HCT116 (cell line): Measurements from ENCODE around the gene NDUFA7. TPM values are rescaled to one million over a fixed set of nuclear protein-coding genes. Genes with fewer than 3 reads are reported as not detected.

Experiments used
- ATAC-seq: fragments of 200-7000 bp; cut with Tn5 transposase; 2 replicates; pipeline ENCODE4 v1.9.1; 2020; ENCODE audit warnings: mild to moderate bottlenecking, moderate library complexity
- BruUV-seq: library from RNA; stranded (reverse); fragments of 400-500 nt; replicated peaks from 2 replicates; lab custom pipeline; 2021; lab: Mats Ljungman, UMichigan
- CTCF ChIA-PET: fragments of 300-600 bp; sonication (Branson Sonifier 250); formaldehyde crosslinking; loops from one replicate; lab custom pipeline; 2021; ENCODE audit warnings: antibody characterized with exemption; lab: Charles Lee
- POLR2A ChIA-PET: fragments of 300-600, 350-600 bp; sonication (Branson Sonifier 250); formaldehyde crosslinking; loops from one replicate; lab custom pipeline; 2021; ENCODE audit warnings: antibody characterized with exemption; lab: Charles Lee
- RAD21 ChIA-PET, 2 experiments: fragments of 300-600 bp; sonication (Branson Sonifier 250); formaldehyde crosslinking; loops; one replicate each; lab custom pipeline; 2023; ENCODE audit warnings: low total read pairs in 2 of 2; ENCODE audit not compliant: uncharacterized antibody in 2 of 2, unreplicated experiment in 2 of 2, low non-redundant PET in 1 of 2; lab: Charles Lee
- DNase-seq: peaks from one replicate; pipeline ENCODE4 v3.0.0-alpha.2; 2010; ENCODE audit warnings: low read depth, low spot score
- H2AFZ ChIP-seq: fragments of 200-600 bp; shearing (Covaris generic), sonication (generic); 2 replicates; pipeline ENCODE4 v1.6.1; 2017; ENCODE audit warnings: low read depth, mixed run types, mixed read lengths, antibody characterized with exemption, low read length; ENCODE audit not compliant: poor library complexity, severe bottlenecking
- H3K27ac ChIP-seq: 2 replicates; pipeline ENCODE4 v1.5.1; 2012; ENCODE audit warnings: low read depth, low read length
- H3K27me3 ChIP-seq: fragments of 200-600 bp; sonication (generic); 2 replicates; pipeline ENCODE4 v1.6.1; 2016; ENCODE audit warnings: mixed run types, low read length, mixed read lengths; ENCODE audit not compliant: insufficient read depth
- H3K36me3 ChIP-seq, 2 experiments: fragments of 200-500 bp in 1 of 2; fragments of 200-600 bp in 1 of 2; sonication (Bioruptor generic) in 1 of 2; sonication (generic) in 1 of 2; 2 replicates each; pipeline versions ENCODE4 v1.5.1 to v1.6.1; 2014 to 2016; ENCODE audit warnings: low read length in 2 of 2, inconsistent platforms in 1 of 2, mixed read lengths in 1 of 2, mixed run types in 1 of 2; ENCODE audit not compliant: insufficient read depth in 2 of 2, control insufficient read depth in 1 of 2
- H3K4me1 ChIP-seq, 2 experiments: fragments of 200-600 bp in 1 of 2; sonication (generic) in 1 of 2; 2 replicates each; pipeline versions ENCODE4 v1.5.1 to v1.6.1; 2012 to 2017; ENCODE audit warnings: low read length in 2 of 2, inconsistent platforms in 1 of 2, mild to moderate bottlenecking in 1 of 2, mixed read lengths in 1 of 2, mixed run types in 1 of 2, moderate library complexity in 1 of 2; ENCODE audit not compliant: insufficient read depth in 2 of 2, control insufficient read depth in 1 of 2
- H3K4me2 ChIP-seq: fragments of 200-600 bp; sonication (generic); 2 replicates; pipeline ENCODE4 v1.6.1; 2017; ENCODE audit warnings: mixed run types, low read length, mixed read lengths
- H3K4me3 ChIP-seq, 2 experiments: fragments of 200-600 bp in 1 of 2; sonication (generic) in 1 of 2; replicated peaks in 1 of 2; 2 replicates each; pipeline ENCODE4 v1.5.1; 2011 to 2016; ENCODE audit warnings: low read length in 2 of 2, control low read depth in 1 of 2, low read depth in 1 of 2, mild to moderate bottlenecking in 1 of 2, mixed read lengths in 1 of 2, mixed run types in 1 of 2
- H3K79me2 ChIP-seq: fragments of 200-600 bp; sonication (generic); 2 replicates; pipeline ENCODE4 v1.6.1; 2017; ENCODE audit warnings: mild to moderate bottlenecking, mixed run types, low read length, moderate library complexity, mixed read lengths; ENCODE audit not compliant: insufficient read depth
- H3K9ac ChIP-seq: fragments of 200-600 bp; sonication (generic); 2 replicates; pipeline ENCODE4 v1.6.1; 2016; ENCODE audit warnings: low read length, mixed read lengths
- H3K9me2 ChIP-seq: fragments of 200-600 bp; sonication (generic), shearing (Covaris generic); 2 replicates; pipeline ENCODE4 v1.6.1; 2017; ENCODE audit warnings: mixed run types, mild to moderate bottlenecking, moderate library complexity; ENCODE audit not compliant: insufficient read depth
- H3K9me3 ChIP-seq, 2 experiments: fragments of 200-500 bp in 1 of 2; fragments of 200-600 bp in 1 of 2; sonication (Bioruptor generic) in 1 of 2; sonication (generic) in 1 of 2; 2 replicates each; pipeline ENCODE4 v1.6.1; 2014 to 2017; ENCODE audit warnings: low read length in 2 of 2, mixed read lengths in 2 of 2, inconsistent platforms in 1 of 2, low read depth in 1 of 2, mild to moderate bottlenecking in 1 of 2, mixed run types in 1 of 2, moderate library complexity in 1 of 2; ENCODE audit not compliant: control insufficient read depth in 1 of 2, insufficient read depth in 1 of 2
- H4K20me1 ChIP-seq: fragments of 200-600 bp; sonication (generic), shearing (Covaris generic); 2 replicates; pipeline ENCODE4 v1.6.1; 2017; ENCODE audit warnings: mixed run types, mild to moderate bottlenecking, moderate library complexity; ENCODE audit not compliant: insufficient read depth
- CBX3 ChIP-seq: IDR thresholded peaks from 2 replicates; pipeline ENCODE4 v1.6.1; 2012; ENCODE audit warnings: low read depth
- CEBPB ChIP-seq: IDR thresholded peaks from 2 replicates; pipeline ENCODE4 v1.6.1; 2012; ENCODE audit warnings: low read depth
- EGR1 ChIP-seq: IDR thresholded peaks from 2 replicates; pipeline ENCODE4 v1.6.1; 2012; ENCODE audit warnings: low read depth
- ELF1 ChIP-seq: IDR thresholded peaks from 2 replicates; pipeline ENCODE4 v1.6.1; 2012; ENCODE audit warnings: low read depth, borderline replicate concordance
- EZH2 ChIP-seq: fragments of 200-600 bp; sonication (generic); IDR thresholded peaks from 2 replicates; pipeline ENCODE4 v1.6.1; 2017; ENCODE audit warnings: antibody characterized with exemption, mixed run types
- JUND ChIP-seq: IDR thresholded peaks from 2 replicates; pipeline ENCODE4 v1.6.1; 2012
- POLR2AphosphoS5 ChIP-seq: IDR thresholded peaks from 2 replicates; pipeline ENCODE4 v1.6.1; 2011; ENCODE audit warnings: mild to moderate bottlenecking, low read depth, low read length, moderate library complexity
- RAD21 ChIP-seq: IDR thresholded peaks from 2 replicates; pipeline ENCODE4 v1.6.1; 2012; ENCODE audit warnings: low read depth, mild to moderate bottlenecking
- SIN3A ChIP-seq: IDR thresholded peaks from 2 replicates; pipeline ENCODE4 v1.6.1; 2012; ENCODE audit warnings: low read depth
- SP1 ChIP-seq: IDR thresholded peaks from 2 replicates; pipeline ENCODE4 v1.6.1; 2012; ENCODE audit warnings: low read depth
- SRF ChIP-seq: IDR thresholded peaks from 2 replicates; pipeline ENCODE4 v1.6.1; 2012; ENCODE audit warnings: low read depth
- TCF7L2 ChIP-seq: IDR thresholded peaks from 2 replicates; pipeline ENCODE4 v1.7.0; 2011; ENCODE audit warnings: borderline replicate concordance, inconsistent platforms; ENCODE audit not compliant: insufficient read depth, insufficient read length; ENCODE audit errors: extremely low read depth
- ZFX ChIP-seq: fragments of 450-650 bp; IDR thresholded peaks from 2 replicates; pipeline ENCODE4 v1.6.1; 2017
- intact Hi-C: fragments of 100-400 bp; cut with micrococcal nuclease; formaldehyde crosslinking; loops from 2 replicates; pipeline ENCODE4 v1.10.0; 2022
- total RNA-seq: library from RNA; stranded (reverse); gene quantifications from one replicate; pipeline ENCODE4 v1.2.1, GENCODE V29; 2021; ENCODE audit not compliant: unreplicated experiment
- TF ChIP-seq, protein P1 (sequence below): IDR thresholded peaks from 2 replicates; pipeline ENCODE4 v1.6.1; 2012
- TF ChIP-seq, protein P2 (sequence below): IDR thresholded peaks from 2 replicates; pipeline ENCODE4 v1.6.1; 2012
- TF ChIP-seq, protein P3 (sequence below): IDR thresholded peaks from 2 replicates; pipeline ENCODE4 v1.6.1; 2012; ENCODE audit warnings: low read depth
- TF ChIP-seq, protein P4 (sequence below): IDR thresholded peaks from 2 replicates; pipeline ENCODE4 v1.6.1; 2011; ENCODE audit warnings: mild to moderate bottlenecking, low read length, moderate library complexity; ENCODE audit not compliant: insufficient replicate concordance; ENCODE audit errors: extremely low read depth
- TF ChIP-seq, protein P5 (sequence below), 3 experiments: fragments of 200-600 bp in 1 of 3; sonication (generic) in 1 of 3; IDR thresholded peaks in 2 of 3; conservative IDR thresholded peaks in 1 of 3; 2 replicates each; pipeline ENCODE4 v1.5.1; 2012 to 2017; ENCODE audit warnings: low read depth in 2 of 3, low read length in 2 of 3, antibody characterized with exemption in 1 of 3, borderline replicate concordance in 1 of 3, control low read depth in 1 of 3, mild to moderate bottlenecking in 1 of 3, mixed read lengths in 1 of 3, mixed run types in 1 of 3, moderate library complexity in 1 of 3; ENCODE audit not compliant: insufficient read depth in 1 of 3

The NDUFA7 gene
- total RNA-seq, 1 experiment from 2014 or later = 86.9 TPM

DNA sequence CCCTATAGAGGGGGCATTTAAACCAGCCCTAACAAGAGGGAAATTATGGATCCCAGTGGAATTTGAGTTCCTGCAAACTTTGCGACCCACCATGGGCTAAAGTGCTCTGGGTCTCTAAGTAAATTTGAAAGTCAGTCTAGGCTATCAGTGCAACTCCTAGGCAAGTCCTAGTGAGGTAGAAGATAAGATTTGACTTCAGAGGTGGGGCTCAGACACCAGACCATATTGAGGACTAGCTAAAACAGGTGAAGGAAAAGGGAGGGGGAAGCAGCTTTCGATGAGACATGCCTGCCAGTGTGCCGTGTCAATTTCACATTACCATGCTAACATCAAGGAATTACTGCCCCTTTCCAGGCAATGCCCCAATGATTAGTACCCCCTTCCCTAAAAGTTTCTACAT, 51.5 kb downstream of the NDUFA7 start:
- H3K4me2 ChIP-seq = peak overlapping the region; percentile 69
- POLR2A ChIA-PET = no interaction called here
- BruUV-seq = no TSS peak
- no peak overlapping the region for H3K27ac ChIP-seq
- peaks cover 0 to 13% of the 10 kb centered on the region in 2 experiments; a peak in 3 of 4 replicates for H3K4me1 ChIP-seq
- H3K4me3 ChIP-seq = no peak overlapping the region
- H3K27me3 ChIP-seq = no peaks in the 10 kb centered on the region
- intact Hi-C loops = loop anchor here (10.0 kb wide), 1 partner anchor 305 kb away; the partner anchor contains the start of gene MYO1F
- H3K9me2 ChIP-seq = no peaks in the 10 kb centered on the region
- no peaks in the 10 kb centered on the region for H3K9me3 ChIP-seq
- DNase-seq (no peak), ATAC-seq (no peak)
- H3K36me3 ChIP-seq = no peaks in the 10 kb centered on the region
- CTCF ChIA-PET = no interaction called here
- RAD21 ChIA-PET = no interaction called here
- peak overlapping the region; percentile 85 for H2AFZ ChIP-seq
- no peak overlapping the region for H3K9ac ChIP-seq
- no peaks in the 10 kb centered on the region for H4K20me1 ChIP-seq
- H3K79me2 ChIP-seq = no peaks in the 10 kb centered on the region
- TF ChIP-seq, protein P1, sequence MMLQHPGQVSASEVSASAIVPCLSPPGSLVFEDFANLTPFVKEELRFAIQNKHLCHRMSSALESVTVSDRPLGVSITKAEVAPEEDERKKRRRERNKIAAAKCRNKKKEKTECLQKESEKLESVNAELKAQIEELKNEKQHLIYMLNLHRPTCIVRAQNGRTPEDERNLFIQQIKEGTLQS = no peak
- TF ChIP-seq EZH2 (no peak), RAD21 (no peak), JUND (no peak), CBX3 (no peak), ELF1 (no peak), SIN3A (no peak), POLR2AphosphoS5 (no peak), TCF7L2 (no peak), CEBPB (no peak), SRF (no peak), EGR1 (no peak), ZFX (no peak), SP1 (no peak)
- TF ChIP-seq, protein P2, sequence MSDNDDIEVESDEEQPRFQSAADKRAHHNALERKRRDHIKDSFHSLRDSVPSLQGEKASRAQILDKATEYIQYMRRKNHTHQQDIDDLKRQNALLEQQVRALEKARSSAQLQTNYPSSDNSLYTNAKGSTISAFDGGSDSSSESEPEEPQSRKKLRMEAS = no peak
- TF ChIP-seq, protein P3, sequence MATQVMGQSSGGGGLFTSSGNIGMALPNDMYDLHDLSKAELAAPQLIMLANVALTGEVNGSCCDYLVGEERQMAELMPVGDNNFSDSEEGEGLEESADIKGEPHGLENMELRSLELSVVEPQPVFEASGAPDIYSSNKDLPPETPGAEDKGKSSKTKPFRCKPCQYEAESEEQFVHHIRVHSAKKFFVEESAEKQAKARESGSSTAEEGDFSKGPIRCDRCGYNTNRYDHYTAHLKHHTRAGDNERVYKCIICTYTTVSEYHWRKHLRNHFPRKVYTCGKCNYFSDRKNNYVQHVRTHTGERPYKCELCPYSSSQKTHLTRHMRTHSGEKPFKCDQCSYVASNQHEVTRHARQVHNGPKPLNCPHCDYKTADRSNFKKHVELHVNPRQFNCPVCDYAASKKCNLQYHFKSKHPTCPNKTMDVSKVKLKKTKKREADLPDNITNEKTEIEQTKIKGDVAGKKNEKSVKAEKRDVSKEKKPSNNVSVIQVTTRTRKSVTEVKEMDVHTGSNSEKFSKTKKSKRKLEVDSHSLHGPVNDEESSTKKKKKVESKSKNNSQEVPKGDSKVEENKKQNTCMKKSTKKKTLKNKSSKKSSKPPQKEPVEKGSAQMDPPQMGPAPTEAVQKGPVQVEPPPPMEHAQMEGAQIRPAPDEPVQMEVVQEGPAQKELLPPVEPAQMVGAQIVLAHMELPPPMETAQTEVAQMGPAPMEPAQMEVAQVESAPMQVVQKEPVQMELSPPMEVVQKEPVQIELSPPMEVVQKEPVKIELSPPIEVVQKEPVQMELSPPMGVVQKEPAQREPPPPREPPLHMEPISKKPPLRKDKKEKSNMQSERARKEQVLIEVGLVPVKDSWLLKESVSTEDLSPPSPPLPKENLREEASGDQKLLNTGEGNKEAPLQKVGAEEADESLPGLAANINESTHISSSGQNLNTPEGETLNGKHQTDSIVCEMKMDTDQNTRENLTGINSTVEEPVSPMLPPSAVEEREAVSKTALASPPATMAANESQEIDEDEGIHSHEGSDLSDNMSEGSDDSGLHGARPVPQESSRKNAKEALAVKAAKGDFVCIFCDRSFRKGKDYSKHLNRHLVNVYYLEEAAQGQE = no peak
- TF ChIP-seq, protein P4, sequence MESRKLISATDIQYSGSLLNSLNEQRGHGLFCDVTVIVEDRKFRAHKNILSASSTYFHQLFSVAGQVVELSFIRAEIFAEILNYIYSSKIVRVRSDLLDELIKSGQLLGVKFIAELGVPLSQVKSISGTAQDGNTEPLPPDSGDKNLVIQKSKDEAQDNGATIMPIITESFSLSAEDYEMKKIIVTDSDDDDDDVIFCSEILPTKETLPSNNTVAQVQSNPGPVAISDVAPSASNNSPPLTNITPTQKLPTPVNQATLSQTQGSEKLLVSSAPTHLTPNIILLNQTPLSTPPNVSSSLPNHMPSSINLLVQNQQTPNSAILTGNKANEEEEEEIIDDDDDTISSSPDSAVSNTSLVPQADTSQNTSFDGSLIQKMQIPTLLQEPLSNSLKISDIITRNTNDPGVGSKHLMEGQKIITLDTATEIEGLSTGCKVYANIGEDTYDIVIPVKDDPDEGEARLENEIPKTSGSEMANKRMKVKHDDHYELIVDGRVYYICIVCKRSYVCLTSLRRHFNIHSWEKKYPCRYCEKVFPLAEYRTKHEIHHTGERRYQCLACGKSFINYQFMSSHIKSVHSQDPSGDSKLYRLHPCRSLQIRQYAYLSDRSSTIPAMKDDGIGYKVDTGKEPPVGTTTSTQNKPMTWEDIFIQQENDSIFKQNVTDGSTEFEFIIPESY = no peak
- TF ChIP-seq, protein P5, sequence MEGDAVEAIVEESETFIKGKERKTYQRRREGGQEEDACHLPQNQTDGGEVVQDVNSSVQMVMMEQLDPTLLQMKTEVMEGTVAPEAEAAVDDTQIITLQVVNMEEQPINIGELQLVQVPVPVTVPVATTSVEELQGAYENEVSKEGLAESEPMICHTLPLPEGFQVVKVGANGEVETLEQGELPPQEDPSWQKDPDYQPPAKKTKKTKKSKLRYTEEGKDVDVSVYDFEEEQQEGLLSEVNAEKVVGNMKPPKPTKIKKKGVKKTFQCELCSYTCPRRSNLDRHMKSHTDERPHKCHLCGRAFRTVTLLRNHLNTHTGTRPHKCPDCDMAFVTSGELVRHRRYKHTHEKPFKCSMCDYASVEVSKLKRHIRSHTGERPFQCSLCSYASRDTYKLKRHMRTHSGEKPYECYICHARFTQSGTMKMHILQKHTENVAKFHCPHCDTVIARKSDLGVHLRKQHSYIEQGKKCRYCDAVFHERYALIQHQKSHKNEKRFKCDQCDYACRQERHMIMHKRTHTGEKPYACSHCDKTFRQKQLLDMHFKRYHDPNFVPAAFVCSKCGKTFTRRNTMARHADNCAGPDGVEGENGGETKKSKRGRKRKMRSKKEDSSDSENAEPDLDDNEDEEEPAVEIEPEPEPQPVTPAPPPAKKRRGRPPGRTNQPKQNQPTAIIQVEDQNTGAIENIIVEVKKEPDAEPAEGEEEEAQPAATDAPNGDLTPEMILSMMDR (IDR thresholded peaks at IDR 0.05 in 2 of 3, conservative IDR thresholded peaks at IDR 0.05 in 1 of 3; ENCODE audit: borderline replicate concordance in 1 of 3, insufficient read depth in 1 of 3, low read depth in 2 of 3, low read length in 2 of 3) = no peak
